ENCODE results near the gene ZNF655. TPM values are rescaled to one million over a fixed set of nuclear protein-coding genes. Genes with fewer than 3 reads are reported as not detected.

Gene ZNF655
- 31.3 TPM for total RNA-seq

GRCh38 chr7:99558306-99559174 lies at the start of gene ZNF655:
Gene ZNF655, plus strand, starts transcription at chr7:99558642. Its CDS starts 1,918 bp downstream, at chr7:99560560.
- H3K4me3 ChIP-seq (ENCODE audit: low read length in 3 of 3): peak within 1 kb of the TSS; percentile 82 to 96 (median 91)
- H3K9me3 ChIP-seq (ENCODE audit: control insufficient read depth in 3 of 3, low read length in 3 of 3): no peaks in the 10 kb centered on the region
- H3K27me3 ChIP-seq (ENCODE audit: control insufficient read depth in 3 of 3, insufficient read depth in 3 of 3, low read length in 3 of 3): no peaks in the 10 kb centered on the region
- H3K9ac ChIP-seq (ENCODE audit: low read depth in 1 of 3, low read length in 3 of 3): peak within 1 kb of the TSS; percentile 98 to 99 (median 98)
- peaks cover 14 to 36% (median 25%) of the 10 kb centered on the region in 3 donors for H3K4me1 ChIP-seq (ENCODE audit: control insufficient read depth in 3 of 3, insufficient read depth in 3 of 3, low read length in 3 of 3)
- H3K36me3 ChIP-seq (ENCODE audit: control insufficient read depth in 3 of 3, insufficient read depth in 3 of 3, low read length in 3 of 3): peaks cover 27 to 42% (median 37%) of the 10 kb centered on the region in 3 donors
- H3K27ac ChIP-seq (ENCODE audit: low read depth, low read length): peak within 1 kb of the TSS; percentile 97

GRCh38 chr7:99514050-99514449 lies 44.4 kb upstream of the ZNF655 start:
- no peak overlapping the region for H3K27ac ChIP-seq (ENCODE audit: low read depth, low read length)

GRCh38 chr7:99521399-99521798 lies 37.0 kb upstream of the ZNF655 start:
- Histone ChIP-seq H3K27me3 (ENCODE audit: control insufficient read depth in 3 of 3, insufficient read depth in 3 of 3, low read length in 3 of 3) (no peaks in the 10 kb centered on the region), H3K27ac (ENCODE audit: low read depth, low read length) (no peak overlapping the region), H3K9me3 (ENCODE audit: control insufficient read depth in 3 of 3, low read length in 3 of 3) (no peaks in the 10 kb centered on the region), H3K4me3 (ENCODE audit: low read length in 3 of 3) (no peak overlapping the region), H3K36me3 (ENCODE audit: control insufficient read depth in 3 of 3, insufficient read depth in 3 of 3, low read length in 3 of 3) (peaks cover 25 to 37% (median 32%) of the 10 kb centered on the region in 3 donors), H3K9ac (ENCODE audit: low read depth in 1 of 3, low read length in 3 of 3) (no peak overlapping the region), H3K4me1 (ENCODE audit: control insufficient read depth in 3 of 3, insufficient read depth in 3 of 3, low read length in 3 of 3) (no peaks in the 10 kb centered on the region)

More at GRCh38 chr7:99514050-99514449, 44.4 kb upstream of the ZNF655 start:
- no peaks in the 10 kb centered on the region for H3K4me1 ChIP-seq (ENCODE audit: control insufficient read depth in 3 of 3, insufficient read depth in 3 of 3, low read length in 3 of 3)
- no peak overlapping the region for H3K9ac ChIP-seq (ENCODE audit: low read depth in 1 of 3, low read length in 3 of 3)
- no peak overlapping the region for H3K4me3 ChIP-seq (ENCODE audit: low read length in 3 of 3)
- no peaks in the 10 kb centered on the region for H3K9me3 ChIP-seq (ENCODE audit: control insufficient read depth in 3 of 3, low read length in 3 of 3)
- H3K36me3 ChIP-seq (ENCODE audit: control insufficient read depth in 3 of 3, insufficient read depth in 3 of 3, low read length in 3 of 3): peaks cover 23 to 31% (median 26%) of the 10 kb centered on the region in 3 donors
- H3K27me3 ChIP-seq (ENCODE audit: control insufficient read depth in 3 of 3, insufficient read depth in 3 of 3, low read length in 3 of 3): no peaks in the 10 kb centered on the region

GRCh38 chr7:99525713-99526440 lies 32.6 kb upstream of the ZNF655 start:
- Histone ChIP-seq H3K9me3 (ENCODE audit: control insufficient read depth in 3 of 3, low read length in 3 of 3) (peaks cover 2 to 8% (median 7%) of the 10 kb centered on the region in 3 donors), H3K27me3 (ENCODE audit: control insufficient read depth in 3 of 3, insufficient read depth in 3 of 3, low read length in 3 of 3) (no peaks in the 10 kb centered on the region), H3K9ac (ENCODE audit: low read depth in 1 of 3, low read length in 3 of 3) (no peak overlapping the region), H3K4me3 (ENCODE audit: low read length in 3 of 3) (no peak overlapping the region), H3K36me3 (ENCODE audit: control insufficient read depth in 3 of 3, insufficient read depth in 3 of 3, low read length in 3 of 3) (peaks cover 37 to 49% (median 41%) of the 10 kb centered on the region in 3 donors), H3K4me1 (ENCODE audit: control insufficient read depth in 3 of 3, insufficient read depth in 3 of 3, low read length in 3 of 3) (no peaks in the 10 kb centered on the region), H3K27ac (ENCODE audit: low read depth, low read length) (no peak overlapping the region)

- peaks cover 51 to 62% (median 52%) of the 10 kb centered on the region in 3 donors for H3K36me3 ChIP-seq (ENCODE audit: control insufficient read depth in 3 of 3, insufficient read depth in 3 of 3, low read length in 3 of 3)
Measured at GRCh38 chr7:99531354-99531765, 27.1 kb upstream of the ZNF655 start.

GRCh38 chr7:99535667-99536066 lies 22.8 kb upstream of the ZNF655 start:
- H3K4me1 ChIP-seq (ENCODE audit: control insufficient read depth in 3 of 3, insufficient read depth in 3 of 3, low read length in 3 of 3): no peaks in the 10 kb centered on the region
- peaks cover 21 to 35% (median 26%) of the 10 kb centered on the region in 3 donors for H3K36me3 ChIP-seq (ENCODE audit: control insufficient read depth in 3 of 3, insufficient read depth in 3 of 3, low read length in 3 of 3)
- H3K27me3 ChIP-seq (ENCODE audit: control insufficient read depth in 3 of 3, insufficient read depth in 3 of 3, low read length in 3 of 3): no peaks in the 10 kb centered on the region
- no peak overlapping the region for H3K27ac ChIP-seq (ENCODE audit: low read depth, low read length)
- H3K9me3 ChIP-seq (ENCODE audit: control insufficient read depth in 3 of 3, low read length in 3 of 3): peaks cover 28 to 42% (median 32%) of the 10 kb centered on the region in 3 donors
- H3K4me3 ChIP-seq (ENCODE audit: low read length in 3 of 3): no peak overlapping the region
- no peak overlapping the region for H3K9ac ChIP-seq (ENCODE audit: low read depth in 1 of 3, low read length in 3 of 3)

More at GRCh38 chr7:99531354-99531765, 27.1 kb upstream of the ZNF655 start:
- no peaks in the 10 kb centered on the region for H3K27me3 ChIP-seq (ENCODE audit: control insufficient read depth in 3 of 3, insufficient read depth in 3 of 3, low read length in 3 of 3)
- no peaks in the 10 kb centered on the region for H3K4me1 ChIP-seq (ENCODE audit: control insufficient read depth in 3 of 3, insufficient read depth in 3 of 3, low read length in 3 of 3)
- H3K4me3 ChIP-seq (ENCODE audit: low read length in 3 of 3): peak overlapping the region; percentile 15 to 52 (median 19)
- no peak overlapping the region for H3K9ac ChIP-seq (ENCODE audit: low read depth in 1 of 3, low read length in 3 of 3)
- peaks cover 30 to 35% (median 33%) of the 10 kb centered on the region in 3 donors for H3K9me3 ChIP-seq (ENCODE audit: control insufficient read depth in 3 of 3, low read length in 3 of 3)
- H3K27ac ChIP-seq (ENCODE audit: low read depth, low read length): no peak overlapping the region

GRCh38 chr7:99539213-99539811 lies 19.1 kb upstream of the ZNF655 start:
- peaks cover 0 to 8% (median 0%) of the 10 kb centered on the region in 3 donors for H3K36me3 ChIP-seq (ENCODE audit: control insufficient read depth in 3 of 3, insufficient read depth in 3 of 3, low read length in 3 of 3)
- no peaks in the 10 kb centered on the region for H3K27me3 ChIP-seq (ENCODE audit: control insufficient read depth in 3 of 3, insufficient read depth in 3 of 3, low read length in 3 of 3)
- H3K9me3 ChIP-seq (ENCODE audit: control insufficient read depth in 3 of 3, low read length in 3 of 3): peaks cover 8 to 16% (median 11%) of the 10 kb centered on the region in 3 donors
- H3K9ac ChIP-seq (ENCODE audit: low read depth in 1 of 3, low read length in 3 of 3): no peak overlapping the region
- no peak overlapping the region for H3K4me3 ChIP-seq (ENCODE audit: low read length in 3 of 3)
- H3K4me1 ChIP-seq (ENCODE audit: control insufficient read depth in 3 of 3, insufficient read depth in 3 of 3, low read length in 3 of 3): no peaks in the 10 kb centered on the region
- H3K27ac ChIP-seq (ENCODE audit: low read depth, low read length): no peak overlapping the region

GRCh38 chr7:99540542-99540941 lies 17.9 kb upstream of the ZNF655 start:
- peaks cover 0 to 8% (median 0%) of the 10 kb centered on the region in 3 donors for H3K36me3 ChIP-seq (ENCODE audit: control insufficient read depth in 3 of 3, insufficient read depth in 3 of 3, low read length in 3 of 3)
- no peak overlapping the region for H3K27ac ChIP-seq (ENCODE audit: low read depth, low read length)
- peak overlapping the region in 1 of 3 donors; percentile 36 for H3K4me3 ChIP-seq (ENCODE audit: low read length in 3 of 3)
- no peaks in the 10 kb centered on the region for H3K4me1 ChIP-seq (ENCODE audit: control insufficient read depth in 3 of 3, insufficient read depth in 3 of 3, low read length in 3 of 3)
- H3K27me3 ChIP-seq (ENCODE audit: control insufficient read depth in 3 of 3, insufficient read depth in 3 of 3, low read length in 3 of 3): no peaks in the 10 kb centered on the region
- H3K9ac ChIP-seq (ENCODE audit: low read depth in 1 of 3, low read length in 3 of 3): no peak overlapping the region
- peaks cover 8 to 14% (median 11%) of the 10 kb centered on the region in 3 donors for H3K9me3 ChIP-seq (ENCODE audit: control insufficient read depth in 3 of 3, low read length in 3 of 3)

- Histone ChIP-seq H3K4me3 (ENCODE audit: low read length in 3 of 3) (no peak overlapping the region), H3K9me3 (ENCODE audit: control insufficient read depth in 3 of 3, low read length in 3 of 3) (peaks cover 8 to 11% (median 11%) of the 10 kb centered on the region in 3 donors), H3K4me1 (ENCODE audit: control insufficient read depth in 3 of 3, insufficient read depth in 3 of 3, low read length in 3 of 3) (no peaks in the 10 kb centered on the region), H3K9ac (ENCODE audit: low read depth in 1 of 3, low read length in 3 of 3) (no peak overlapping the region), H3K36me3 (ENCODE audit: control insufficient read depth in 3 of 3, insufficient read depth in 3 of 3, low read length in 3 of 3) (peaks cover 0 to 8% (median 0%) of the 10 kb centered on the region in 3 donors), H3K27me3 (ENCODE audit: control insufficient read depth in 3 of 3, insufficient read depth in 3 of 3, low read length in 3 of 3) (no peaks in the 10 kb centered on the region), H3K27ac (ENCODE audit: low read depth, low read length) (no peak overlapping the region)
Measured at GRCh38 chr7:99541212-99541611, 17.2 kb upstream of the ZNF655 start.

All from skeletal muscle tissue (tissue), 4 donors.